ENCODE data around the gene ATG7.
"Not testable (repeated sequence)": the region's sequence is repeated elsewhere in the genome, so short reads cannot be mapped to it uniquely, and the experiment has no call there.

The ATG7 gene

GRCh38 chr3:11568503-11569155, 296.4 kb downstream of the ATG7 start:
- DNase-seq (ENCODE audit: low read depth): peak; percentile 92

GRCh38 chr3:11569156-11569741, 297.1 kb downstream of the ATG7 start:
- no peak for DNase-seq (ENCODE audit: low read depth)

DNA sequence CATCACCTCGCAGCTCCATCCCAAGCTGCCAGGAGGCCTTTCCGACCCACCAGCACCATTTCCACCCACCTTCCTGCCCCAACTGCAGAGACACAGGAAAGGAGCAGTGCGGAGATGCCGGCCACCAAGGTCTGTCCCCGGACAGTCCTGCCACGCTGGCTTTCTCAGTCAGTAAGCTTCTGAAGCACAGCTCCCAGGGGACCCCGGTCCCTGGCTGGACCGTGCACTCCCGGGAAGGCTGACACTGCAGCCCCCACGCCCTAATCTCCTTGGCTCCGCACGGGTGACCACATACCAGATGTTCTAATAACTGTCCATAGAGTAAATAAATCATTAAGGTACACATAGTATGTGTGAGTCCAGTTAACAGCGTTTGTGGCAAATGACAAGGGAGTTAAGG, 298.1 kb downstream of the ATG7 start:
- no peak for DNase-seq (ENCODE audit: low read depth)

DNA sequence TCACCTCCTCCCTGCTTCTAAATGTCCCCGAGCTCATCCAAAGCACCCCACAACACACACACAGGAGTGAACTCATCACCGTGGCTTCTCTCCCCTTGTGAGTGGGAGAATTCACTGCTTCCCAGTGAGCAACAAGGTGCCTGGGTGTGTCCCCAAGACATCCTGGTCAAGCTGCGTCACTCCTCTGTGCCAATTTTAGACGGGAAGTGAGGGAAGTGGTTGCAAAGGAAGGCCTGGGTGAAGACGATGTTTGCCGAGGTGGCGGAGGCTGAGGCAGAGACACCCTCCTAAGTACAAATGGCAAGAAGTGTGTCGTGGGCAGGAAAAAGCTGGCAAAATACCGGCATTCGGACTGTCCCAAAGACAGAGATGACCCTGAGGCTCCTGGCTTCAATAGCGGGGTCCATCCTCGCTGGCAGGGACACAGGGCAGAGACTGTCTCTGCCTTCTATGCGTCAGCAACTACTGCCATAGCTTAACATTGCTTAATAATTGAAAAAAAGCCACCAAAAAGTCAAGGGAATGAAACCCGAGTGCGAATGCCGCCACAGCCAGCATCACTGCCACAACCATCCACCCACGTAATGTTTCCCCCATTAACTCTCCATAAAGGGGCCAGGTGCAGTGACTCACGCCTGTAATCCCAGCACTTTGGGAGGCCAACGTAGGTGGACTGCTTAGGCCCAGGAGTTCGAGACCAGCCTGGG, 298.7 kb downstream of the ATG7 start:
- DNase-seq (ENCODE audit: low read depth): peak; percentile 41

DNA sequence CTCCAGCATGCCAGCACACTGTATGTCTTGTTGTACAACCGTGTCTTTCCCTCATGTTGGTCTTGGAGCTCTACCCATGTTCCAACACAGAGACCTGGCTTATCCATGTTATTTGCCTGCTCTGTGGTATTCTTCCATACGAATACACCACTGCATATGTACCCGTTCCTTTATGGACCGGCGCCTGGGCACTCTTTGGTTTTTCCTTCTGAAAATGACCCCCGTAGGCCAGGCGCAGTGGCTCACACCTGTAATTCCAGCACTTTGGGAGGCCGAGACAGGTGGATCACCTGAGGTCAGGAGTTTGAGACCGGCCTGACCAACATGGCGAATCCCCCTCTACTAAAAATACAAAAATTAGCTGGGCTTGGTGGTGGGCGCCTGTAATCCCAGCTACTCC, 300.5 kb downstream of the ATG7 start:
- DNase-seq (ENCODE audit: low read depth): not testable (repeated sequence)

GRCh38 chr3:11574981-11575669, 302.9 kb downstream of the ATG7 start:
- DNase-seq (ENCODE audit: low read depth): no peak

- no peak for DNase-seq (ENCODE audit: low read depth)
Observed at GRCh38 chr3:11575677-11576076, 303.5 kb downstream of the ATG7 start.

DNA sequence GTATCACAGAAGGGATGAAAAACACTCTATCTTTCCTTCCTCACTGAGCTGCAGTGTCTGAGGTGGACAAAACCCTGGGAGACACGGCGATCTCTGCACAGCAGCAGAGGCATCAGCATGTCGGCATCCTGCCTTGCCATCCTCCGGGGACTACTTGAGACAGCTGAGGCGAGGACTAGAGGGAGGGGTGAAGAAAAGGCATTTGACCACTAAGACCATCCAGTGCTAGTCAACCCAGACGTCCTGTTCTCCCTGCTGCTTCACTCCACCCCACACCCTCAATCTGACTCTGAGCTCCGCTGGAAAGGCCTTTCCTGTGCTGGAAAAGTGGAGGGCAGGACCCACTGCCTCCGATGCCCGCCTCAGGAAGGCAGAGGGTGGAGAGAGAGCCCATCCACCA, 304.3 kb downstream of the ATG7 start:
- no peak for DNase-seq (ENCODE audit: low read depth)

GRCh38 chr3:11578169-11578568, 306.0 kb downstream of the ATG7 start:
- no peak for DNase-seq (ENCODE audit: low read depth)

- peak; percentile 51 for DNase-seq (ENCODE audit: low read depth)
Observed at GRCh38 chr3:11580645-11581044, 308.4 kb downstream of the ATG7 start.

GRCh38 chr3:11581237-11582190, 309.3 kb downstream of the ATG7 start:
- no peak for DNase-seq (ENCODE audit: low read depth)

DNA sequence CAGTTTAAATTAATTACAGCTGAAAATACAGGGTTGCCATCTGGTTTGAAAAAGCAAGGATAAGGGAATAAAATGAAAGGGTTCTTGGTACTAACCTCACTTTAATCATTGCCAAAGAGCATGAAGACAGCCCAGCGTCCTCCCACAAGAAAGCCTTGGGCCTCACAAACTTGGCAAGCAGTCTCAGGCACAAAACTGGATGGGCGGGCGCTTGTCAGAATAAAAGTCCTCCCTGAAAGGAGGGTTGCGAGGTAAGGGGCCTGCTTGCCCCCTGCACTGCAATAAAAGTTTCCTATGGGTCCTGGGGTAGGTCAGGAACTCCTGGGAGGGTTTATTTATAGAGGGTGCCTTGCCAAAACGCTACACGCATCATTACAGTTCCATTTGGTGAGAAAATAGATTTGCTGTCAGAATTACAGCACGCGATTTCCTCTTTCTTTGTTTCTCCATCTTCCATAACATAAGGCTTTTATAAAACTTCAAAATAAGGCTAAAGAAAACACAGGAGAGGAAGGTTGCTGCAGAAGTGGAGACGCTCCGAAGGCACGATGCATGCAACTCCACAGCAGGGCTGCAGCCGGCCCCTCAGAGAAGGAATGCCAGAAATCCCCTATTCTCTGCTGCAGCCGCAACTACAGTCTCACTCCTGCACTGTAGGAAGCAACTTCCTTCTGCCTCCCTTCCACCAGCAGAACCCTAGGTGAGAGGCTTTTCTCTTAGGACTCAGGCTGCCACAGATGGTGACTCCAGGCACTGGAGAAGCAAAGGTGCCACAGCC, 310.2 kb downstream of the ATG7 start:
- peak; percentile 93 for DNase-seq (ENCODE audit: low read depth)

- DNase-seq (ENCODE audit: low read depth): peak; percentile 25
Observed at GRCh38 chr3:11583235-11583634, 311.0 kb downstream of the ATG7 start.

GRCh38 chr3:11583638-11584046, 311.4 kb downstream of the ATG7 start:
- DNase-seq (ENCODE audit: low read depth): no peak

DNA sequence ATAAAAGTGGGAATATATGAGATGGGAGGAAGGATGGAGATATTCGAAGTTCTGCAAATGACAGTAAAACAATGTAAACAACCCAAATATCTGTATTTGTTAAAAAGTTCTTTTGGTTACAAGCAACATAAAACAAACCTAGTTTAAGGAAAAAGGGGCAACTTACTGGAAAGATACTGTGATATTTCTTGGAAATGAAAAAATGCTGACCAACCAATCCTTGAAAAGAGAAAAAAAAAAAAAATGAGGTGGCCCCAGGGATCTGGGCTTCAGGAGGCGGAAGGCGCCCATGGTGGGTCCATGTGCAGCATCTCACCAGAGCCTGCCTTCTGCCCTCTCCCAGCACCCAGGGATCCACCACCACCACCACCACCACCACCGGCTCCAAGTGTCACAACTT, 312.4 kb downstream of the ATG7 start:
- DNase-seq (ENCODE audit: low read depth): no peak

GRCh38 chr3:11587766-11588165, 315.6 kb downstream of the ATG7 start:
- no peak for DNase-seq (ENCODE audit: low read depth)

DNA sequence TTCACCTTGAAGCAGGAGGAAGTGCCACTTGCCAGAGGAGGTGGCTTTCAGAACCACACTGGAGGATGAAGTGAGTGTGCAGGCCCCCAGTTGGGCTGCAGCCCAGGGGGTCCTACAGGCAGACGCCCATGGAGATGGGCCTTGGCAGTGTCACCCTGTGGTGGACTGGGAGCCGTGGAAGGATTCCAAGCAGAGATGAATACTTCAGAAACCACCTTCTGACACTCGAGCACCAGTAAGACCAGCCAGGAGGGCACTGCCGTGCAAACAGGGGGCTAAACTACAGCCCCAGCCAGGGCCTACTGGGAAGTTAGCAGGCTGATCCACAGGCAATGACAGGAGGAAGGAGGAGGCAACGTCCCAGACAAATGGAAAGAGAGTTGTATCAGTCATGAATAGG, 316.1 kb downstream of the ATG7 start:
- no peak for DNase-seq (ENCODE audit: low read depth)

DNA sequence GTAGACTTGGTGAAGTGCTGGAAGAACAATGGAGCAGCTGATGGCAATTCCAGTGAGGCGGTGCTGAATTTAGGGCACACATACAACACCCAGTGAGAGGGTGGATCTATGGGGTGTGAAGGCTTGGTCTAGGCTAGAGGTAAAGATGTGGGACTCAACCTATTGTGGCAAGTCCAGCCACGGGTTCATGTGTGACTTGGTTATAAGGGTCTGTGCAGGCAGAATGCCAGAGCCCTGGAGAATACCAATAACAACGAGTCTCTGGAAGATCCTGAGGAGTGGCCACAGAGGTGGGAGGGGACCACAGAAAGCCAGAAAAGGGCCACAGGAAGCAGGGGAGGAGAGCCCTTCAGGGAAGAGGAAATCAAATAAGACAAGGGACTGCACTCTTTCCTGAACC, 316.6 kb downstream of the ATG7 start:
- DNase-seq (ENCODE audit: low read depth): no peak

DNA sequence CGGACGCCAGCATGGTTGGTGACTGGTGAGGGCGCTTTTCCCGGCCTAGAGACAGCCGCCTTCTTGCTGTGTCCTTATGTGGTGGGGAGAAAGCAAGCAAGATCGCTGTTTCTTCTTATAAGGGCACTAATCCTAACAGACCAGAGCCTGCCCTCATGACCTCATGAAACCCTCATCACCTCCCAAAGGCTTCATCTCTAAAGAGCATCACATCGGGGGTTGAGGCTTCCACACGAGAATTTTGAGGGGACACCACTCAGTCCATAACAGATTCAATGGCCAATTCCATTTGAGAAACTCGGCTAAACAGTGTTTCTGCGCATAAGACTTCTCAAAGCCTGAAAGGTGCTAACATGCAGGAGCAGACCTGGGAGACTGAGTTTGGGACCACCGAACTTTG, 317.5 kb downstream of the ATG7 start:
- no peak for DNase-seq (ENCODE audit: low read depth)

DNA sequence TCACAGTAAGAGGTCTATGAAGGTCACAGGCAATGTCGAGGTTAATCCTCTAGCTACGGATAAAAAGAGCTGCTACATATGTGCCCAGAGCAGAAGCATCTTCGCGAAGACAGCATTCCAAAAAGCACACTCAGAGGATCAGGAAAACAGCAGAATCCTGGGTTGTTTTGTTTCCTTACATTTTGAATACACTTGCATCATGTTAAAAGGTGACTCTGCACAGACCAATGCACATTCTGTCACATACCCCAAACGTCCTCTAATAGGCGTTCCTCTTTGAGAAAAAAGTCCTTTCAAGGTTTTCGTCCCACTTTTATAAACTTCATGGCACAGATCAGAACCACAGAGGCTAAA, 318.8 kb downstream of the ATG7 start:
- DNase-seq (ENCODE audit: low read depth): peak; percentile 18

Data from fibroblast of gingiva (primary cell).